ENCODE data around the gene JAML.

DNA sequence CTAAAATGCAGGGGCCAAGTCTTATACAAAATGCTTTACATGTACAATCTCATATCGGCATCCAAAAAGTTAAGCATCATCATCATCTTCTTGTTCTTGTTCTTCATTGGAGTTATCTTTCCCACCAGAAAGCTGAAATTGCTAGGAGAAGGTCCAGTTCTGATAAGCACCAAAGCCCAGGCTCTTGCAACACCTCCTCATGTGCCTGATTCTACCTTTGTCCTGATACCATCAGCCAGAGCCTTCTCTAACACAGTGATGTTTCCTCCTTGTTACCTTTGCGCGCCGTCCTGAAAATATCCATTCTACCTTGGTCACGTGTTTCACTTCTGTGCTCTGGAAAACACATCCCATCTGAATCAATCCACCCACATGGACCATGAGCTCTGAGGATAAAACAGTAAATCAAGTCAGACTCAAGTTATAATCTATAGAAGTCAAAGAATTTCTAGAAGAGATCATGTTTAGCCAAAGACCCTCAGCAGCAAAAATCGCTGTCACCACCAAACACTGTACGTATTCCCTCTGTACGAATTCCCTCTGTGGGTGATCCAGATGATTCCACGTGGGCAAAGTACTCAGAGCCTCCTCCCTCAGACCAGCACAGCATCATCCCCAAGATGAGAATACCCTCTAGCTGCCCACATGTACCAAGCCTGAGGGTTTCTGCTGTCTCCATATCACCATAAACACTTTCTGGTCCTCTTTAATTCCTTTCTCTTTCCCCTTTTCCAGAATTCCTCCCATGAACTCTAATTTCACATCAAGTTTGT is 19.0 kb downstream of the JAML start:
- TF ChIP-seq GATA2 (IDR thresholded peaks at IDR 0.05; ENCODE audit: low read depth, low read length): no peak
- TF ChIP-seq GATA3 (IDR thresholded peaks at IDR 0.05; ENCODE audit: low read depth, low read length): no peak

Data from SH-SY5Y (cell line).